GM10847 (cell line): ENCODE results near the gene ABHD16B.

Experiments
- POLR2A ChIP-seq: IDR thresholded peaks from 2 replicates; pipeline ENCODE4 v1.6.1; 2011; ENCODE audit not compliant: insufficient read length; ENCODE audit errors: extremely low read depth

The ABHD16B gene

DNA sequence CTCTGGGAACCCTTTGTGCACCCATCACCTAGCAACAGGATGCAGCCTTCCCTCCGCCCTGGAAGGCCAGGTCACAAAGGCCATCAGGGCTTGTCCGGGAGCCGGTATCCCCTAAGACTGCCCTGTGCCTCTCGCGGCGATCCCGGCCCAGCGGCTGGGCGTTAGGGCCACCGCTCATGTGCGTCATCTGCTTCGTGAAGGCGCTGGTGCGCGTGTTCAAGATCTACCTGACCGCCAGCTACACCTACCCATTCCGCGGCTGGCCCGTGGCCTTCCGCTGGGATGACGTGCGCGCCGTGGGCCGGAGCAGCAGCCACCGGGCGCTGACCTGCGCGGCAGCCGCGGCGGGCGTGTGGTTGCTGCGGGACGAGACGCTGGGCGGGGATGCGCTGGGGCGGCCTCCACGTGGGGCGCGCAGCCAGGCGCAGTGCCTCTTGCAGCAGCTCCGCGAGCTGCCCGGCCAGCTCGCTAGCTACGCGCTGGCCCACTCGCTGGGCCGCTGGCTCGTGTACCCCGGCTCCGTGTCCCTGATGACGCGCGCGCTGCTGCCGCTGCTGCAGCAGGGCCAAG is at the start of gene ABHD16B:
Gene ABHD16B, plus strand, starts transcription at position 134 of the 570 bp plus-strand sequence. Its CDS starts 43 bp downstream, at position 177.
- no peak for TF ChIP-seq POLR2A

- no peak for TF ChIP-seq POLR2A
These were observed 46.2 kb upstream of the ABHD16B start for GRCh38 chr20:63814891-63815614.

DNA sequence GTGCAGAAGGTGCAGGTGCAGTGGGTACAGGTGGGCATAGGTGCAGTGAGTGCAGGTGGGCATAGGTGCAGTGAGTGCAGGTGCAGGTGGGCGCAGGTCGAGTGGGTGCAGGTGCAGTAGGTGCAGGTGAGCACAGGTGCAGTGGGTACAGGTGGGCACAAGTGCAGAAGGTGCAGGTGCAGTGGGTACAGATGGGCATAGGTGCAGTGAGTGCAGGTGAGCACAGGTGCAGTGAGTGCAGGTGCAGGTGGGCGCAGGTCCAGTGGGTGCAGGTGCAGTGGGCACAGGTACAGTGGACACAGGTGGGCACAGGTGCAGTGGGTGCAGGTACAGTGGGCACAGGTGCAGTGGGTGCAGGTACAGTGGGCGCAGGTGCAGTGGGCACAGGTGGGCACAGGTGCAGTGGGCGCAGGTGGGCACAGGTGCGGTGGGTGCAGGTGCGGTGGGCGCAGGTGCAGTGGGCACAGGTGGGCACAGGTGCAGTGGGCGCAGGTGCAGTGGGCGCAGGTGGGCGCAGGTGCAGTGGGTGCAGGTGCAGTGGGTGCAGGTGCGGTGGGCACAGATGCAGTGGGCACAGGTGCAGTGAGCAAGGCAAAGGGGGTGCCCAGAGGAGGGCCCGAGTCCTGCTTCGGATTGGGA is 45.6 kb upstream of the ABHD16B start:
- no peak for TF ChIP-seq POLR2A

DNA sequence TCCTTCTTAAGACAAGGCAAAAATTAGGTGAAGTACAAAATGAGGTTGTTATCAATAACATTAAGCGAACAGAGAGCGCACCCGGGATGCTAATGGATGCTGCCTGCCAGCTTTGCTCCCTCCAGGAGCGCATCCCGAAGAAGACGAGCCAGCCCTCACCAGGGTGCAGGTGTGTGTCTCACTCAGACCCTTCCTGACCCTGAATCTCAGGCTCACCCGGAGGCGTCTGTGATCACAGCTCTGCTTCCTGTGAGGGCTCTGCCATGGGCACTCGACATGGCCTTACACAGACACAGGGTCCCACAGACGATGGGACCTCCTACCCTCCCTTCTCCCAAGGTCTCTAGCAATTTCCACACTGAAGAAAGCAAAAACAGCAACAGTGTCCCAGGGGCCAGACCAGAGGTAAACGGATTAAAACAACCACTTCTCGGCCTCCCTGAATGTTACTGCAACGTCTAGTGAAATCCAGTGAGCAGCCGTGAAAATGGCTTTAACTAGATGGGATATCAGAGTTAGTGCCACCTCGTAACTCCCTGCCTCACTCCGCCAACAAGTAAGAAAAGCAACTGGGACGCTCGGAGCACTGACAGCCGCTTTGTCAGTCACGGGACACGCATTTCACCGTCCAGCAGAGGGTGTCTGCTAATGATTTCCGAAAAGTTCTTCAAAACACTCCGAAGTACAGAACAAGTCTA is 41.9 kb upstream of the ABHD16B start:
- no peak for TF ChIP-seq POLR2A

DNA sequence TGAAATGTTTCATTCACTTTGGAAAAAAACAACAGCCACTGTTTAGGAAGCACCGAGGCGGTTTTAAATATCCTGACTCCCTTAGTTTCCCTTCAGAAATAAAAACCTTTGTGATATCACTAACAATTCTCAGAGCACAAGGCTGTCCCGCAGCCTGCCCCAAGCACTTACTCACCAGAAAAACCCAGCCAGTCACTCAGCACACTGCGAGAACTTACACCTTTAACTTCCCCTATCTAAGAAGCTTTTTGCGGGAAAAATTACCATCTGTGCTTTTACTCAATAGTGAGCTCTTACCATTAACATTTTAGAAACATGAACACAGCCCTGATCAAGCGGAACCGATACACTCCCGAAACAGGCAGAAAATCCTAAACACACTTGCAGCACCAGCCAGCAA is 39.5 kb upstream of the ABHD16B start:
- TF ChIP-seq POLR2A, result no peak

GRCh38 chr20:63822276-63822696 is 39.0 kb upstream of the ABHD16B start:
- no peak for TF ChIP-seq POLR2A

- no peak for TF ChIP-seq POLR2A
These were observed 37.5 kb upstream of the ABHD16B start for GRCh38 chr20:63823691-63824311.

DNA sequence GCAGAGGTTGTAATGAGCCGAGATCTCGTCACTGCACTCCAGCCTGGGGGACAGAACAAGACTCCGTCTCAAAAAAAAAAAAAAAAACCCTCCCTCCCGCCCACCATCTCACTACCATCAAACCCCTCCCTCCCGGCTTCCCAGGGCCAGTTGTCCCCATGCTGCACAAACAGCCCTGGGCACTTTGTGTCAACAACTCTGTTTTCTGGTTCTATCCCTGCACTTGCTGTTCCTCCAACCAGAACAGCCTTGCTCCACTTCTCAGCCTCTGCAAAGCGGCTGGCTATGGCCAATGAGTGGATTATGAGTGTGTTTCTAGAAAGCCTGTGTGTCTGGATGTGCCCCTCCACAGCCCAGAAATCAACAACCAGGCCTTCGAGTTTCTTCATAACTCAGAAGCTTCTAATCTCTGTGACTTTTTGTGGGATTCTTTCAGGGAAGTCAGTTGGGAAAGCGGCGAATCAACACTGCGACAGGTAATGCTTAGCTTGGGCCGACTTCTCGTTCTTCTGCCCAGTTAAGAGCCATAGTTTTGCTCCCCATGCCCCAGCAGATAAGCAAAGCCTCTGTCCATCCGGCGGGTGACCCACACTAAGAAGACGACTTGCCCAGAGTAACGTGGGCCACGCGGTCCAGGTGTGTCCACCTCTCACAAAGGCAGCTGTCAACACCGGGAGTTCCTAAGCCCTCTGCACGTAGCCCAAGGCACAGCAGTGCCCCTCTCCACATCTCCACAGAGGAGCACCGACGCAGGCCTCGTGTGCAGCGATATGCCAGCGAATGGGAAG is 35.8 kb upstream of the ABHD16B start:
- TF ChIP-seq POLR2A, result no peak

- TF ChIP-seq POLR2A, result no peak
These were observed 34.5 kb upstream of the ABHD16B start for GRCh38 chr20:63826753-63827152.

GRCh38 chr20:63828124-63828523 is 33.2 kb upstream of the ABHD16B start:
- no peak for TF ChIP-seq POLR2A

DNA sequence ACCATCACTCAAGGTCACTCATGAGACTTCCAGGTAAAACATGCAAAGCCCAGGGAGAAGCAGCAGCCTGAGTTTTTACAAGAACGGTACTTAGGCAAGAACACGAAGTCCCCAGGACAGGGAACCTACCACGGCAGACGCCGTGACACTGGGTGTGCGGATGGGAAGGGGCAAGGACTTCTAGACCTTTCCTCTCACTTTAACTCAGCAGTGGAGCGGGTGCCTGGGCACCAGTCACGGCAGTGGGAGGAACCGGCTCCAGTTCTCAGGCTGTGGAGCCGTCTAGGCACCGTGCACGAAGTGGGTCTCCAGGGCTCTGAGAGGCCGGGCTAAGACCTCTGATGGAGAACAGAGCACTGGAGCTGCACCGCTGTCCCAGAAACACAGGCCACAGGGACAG is 32.8 kb upstream of the ABHD16B start:
- TF ChIP-seq POLR2A, result no peak

DNA sequence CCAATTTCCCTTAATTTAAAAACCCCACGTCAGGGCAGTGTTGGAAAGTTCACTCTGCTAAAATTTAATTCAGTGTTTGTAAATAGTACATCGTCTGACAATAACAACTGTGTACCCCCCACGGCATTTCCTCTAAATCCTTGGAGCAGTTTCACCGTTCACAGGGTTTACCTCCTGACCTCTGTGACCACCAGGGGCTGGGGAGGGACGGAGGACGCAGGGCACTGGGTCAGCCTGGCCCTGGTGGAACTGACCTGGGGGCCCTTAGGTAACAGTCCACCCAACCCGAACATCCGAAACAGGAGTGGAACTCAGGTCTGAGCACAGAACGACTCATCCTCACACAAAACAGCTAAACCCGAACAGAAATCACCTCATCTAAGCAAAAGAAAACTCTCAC is 32.3 kb upstream of the ABHD16B start:
- no peak for TF ChIP-seq POLR2A

DNA sequence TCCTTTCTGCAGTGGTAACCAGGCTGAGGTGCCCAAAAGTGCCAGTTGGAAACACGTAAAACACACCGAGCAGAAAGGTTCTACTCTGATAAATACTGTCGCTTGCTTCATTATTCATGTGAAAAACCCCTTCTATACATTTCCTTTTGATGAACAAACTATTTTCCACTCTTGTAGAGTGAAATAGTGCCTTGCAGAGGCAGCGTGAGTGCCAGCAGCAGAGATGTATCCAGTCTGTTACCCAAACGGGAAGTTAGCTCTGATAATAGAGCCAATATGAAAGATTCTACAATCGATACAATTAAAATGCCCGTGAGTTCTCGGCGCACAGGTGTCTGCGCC is 31.7 kb upstream of the ABHD16B start:
- no peak for TF ChIP-seq POLR2A

DNA sequence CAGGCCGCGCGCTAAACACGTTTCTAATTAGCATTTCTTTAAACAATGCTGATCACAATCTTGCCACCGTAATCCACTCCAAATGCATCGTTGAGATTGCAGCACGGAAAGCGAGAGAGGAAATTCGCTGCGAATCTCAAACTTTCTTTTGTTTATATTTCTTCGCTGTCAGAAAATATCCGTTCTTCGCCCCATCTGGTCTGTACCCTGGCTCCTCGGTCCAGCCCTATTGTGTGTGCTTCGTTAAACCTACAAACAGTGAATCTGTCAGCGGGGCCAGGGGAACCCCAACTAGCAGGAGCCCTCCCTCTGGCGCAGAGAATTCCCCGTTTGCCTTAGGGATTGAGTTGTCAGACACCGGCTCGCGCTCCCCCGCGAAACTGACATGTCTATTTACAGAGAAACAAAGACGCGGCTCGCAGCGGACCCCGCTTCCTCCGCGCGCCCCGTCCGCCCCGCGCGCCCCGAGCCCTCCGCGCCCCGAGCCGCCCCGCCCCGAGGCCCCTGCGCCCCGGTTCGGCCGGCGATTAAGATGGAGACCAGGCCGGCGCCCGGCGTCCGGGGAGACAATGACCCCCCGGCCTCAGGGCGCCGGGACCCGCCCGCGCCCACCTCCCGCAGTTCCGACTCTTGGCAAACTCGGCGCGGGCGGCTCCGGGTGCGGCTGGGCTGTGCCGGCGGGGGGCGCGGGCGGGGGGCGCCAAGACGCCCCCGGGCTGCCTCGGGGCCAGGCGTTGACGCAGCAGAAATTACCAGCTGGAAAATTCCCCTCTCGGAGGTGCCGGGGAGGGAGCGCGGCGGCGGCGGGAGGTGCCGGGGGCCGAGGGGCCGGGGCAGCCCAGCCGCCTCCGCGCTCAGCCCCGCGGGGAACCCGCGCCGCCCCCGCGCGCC is 31.1 kb upstream of the ABHD16B start:
- TF ChIP-seq POLR2A, result no peak
